H1 (cell line): ENCODE results near the gene DCTN1. TPM values are rescaled to one million over a fixed set of nuclear protein-coding genes. Genes with fewer than 3 reads are reported as not detected.

ENCODE experiments used
- CTCF ChIA-PET: fragments of 300-600 bp; sonication (Branson Sonifier 250); formaldehyde crosslinking; loops from one replicate; lab custom pipeline; 2021; ENCODE audit not compliant: partially characterized antibody; lab: Charles Lee
- POLR2A ChIA-PET: fragments of 300-600 bp; sonication (Branson Sonifier 250); formaldehyde crosslinking; loops from one replicate; lab custom pipeline; 2021; ENCODE audit warnings: inconsistent platforms; ENCODE audit not compliant: partially characterized antibody; lab: Charles Lee
- DNase-seq, 2 experiments: peaks; one replicate each; pipeline versions ENCODE4 v3.0.0 to v3.0.0-alpha.2; 2010 to 2022; ENCODE audit warnings: low spot score in 2 of 2, low read depth in 1 of 2, mixed read lengths in 1 of 2
- FAIRE-seq: peaks from 2 replicates; lab custom pipeline; 2011; peaks lifted over from hg19 to GRCh38; lab: Jason Lieb, UNC
- H2AFZ ChIP-seq: 2 replicates; pipeline ENCODE4 v1.8.1; 2012; ENCODE audit warnings: low read length, inconsistent platforms
- H2AK5ac ChIP-seq: 2 replicates; pipeline ENCODE4 v1.6.1; 2013; ENCODE audit warnings: low read depth, low read length
- H2BK120ac ChIP-seq: replicated peaks from 2 replicates; pipeline ENCODE3; 2013; ENCODE audit warnings: low read depth, low read length, inconsistent platforms
- H2BK12ac ChIP-seq: 2 replicates; pipeline ENCODE4 v1.6.1; 2013; ENCODE audit warnings: low read depth, low read length
- H2BK15ac ChIP-seq: 2 replicates; pipeline ENCODE4 v1.6.1; 2013; ENCODE audit warnings: low read length
- H2BK20ac ChIP-seq: 2 replicates; pipeline ENCODE4 v1.6.1; 2013; ENCODE audit warnings: low read length
- H2BK5ac ChIP-seq: 2 replicates; pipeline ENCODE4 v1.6.1; 2013; ENCODE audit warnings: low read depth, low read length
- H3K14ac ChIP-seq: 2 replicates; pipeline ENCODE4 v1.6.1; 2013; ENCODE audit warnings: inconsistent platforms; ENCODE audit not compliant: insufficient read length
- H3K18ac ChIP-seq: 2 replicates; pipeline ENCODE4 v1.6.1; 2013; ENCODE audit warnings: low read length; ENCODE audit errors: extremely low read depth
- H3K23ac ChIP-seq: 2 replicates; pipeline ENCODE4 v1.6.1; 2013; ENCODE audit warnings: inconsistent platforms; ENCODE audit not compliant: insufficient read length
- H3K23me2 ChIP-seq: 2 replicates; pipeline ENCODE4 v1.6.1; 2013; ENCODE audit warnings: low read depth, low read length
- H3K27ac ChIP-seq: 2 replicates; pipeline ENCODE4 v1.6.1; 2011; ENCODE audit warnings: low read depth, low read length, inconsistent platforms
- H3K27me3 ChIP-seq, 4 experiments: replicated peaks in 1 of 4; 1 replicate in 1 of 4; 2 replicates in 3 of 4; pipeline versions ENCODE4 v1.6.1 to v1.8.1; 2011 to 2013; ENCODE audit warnings: low read length in 3 of 4, mild to moderate bottlenecking in 3 of 4, inconsistent platforms in 2 of 4, mixed read lengths in 2 of 4, moderate library complexity in 1 of 4; ENCODE audit not compliant: control insufficient read depth in 3 of 4, insufficient read depth in 3 of 4; ENCODE audit errors: extremely low read depth in 1 of 4
- H3K36me3 ChIP-seq, 4 experiments: 2 replicates each; pipeline versions ENCODE4 v1.6.1 to v1.8.1; 2011 to 2013; ENCODE audit warnings: mild to moderate bottlenecking in 4 of 4, low read length in 3 of 4, moderate library complexity in 2 of 4, control low read depth in 1 of 4, inconsistent platforms in 1 of 4; ENCODE audit not compliant: insufficient read depth in 4 of 4, control insufficient read depth in 2 of 4
- H3K4ac ChIP-seq: replicated peaks from 2 replicates; pipeline ENCODE3; 2013; ENCODE audit warnings: low read length, low read depth, mixed read lengths, inconsistent platforms; ENCODE audit not compliant: insufficient read length
- H3K4me1 ChIP-seq, 4 experiments: replicated peaks in 1 of 4; 1 replicate in 1 of 4; 2 replicates in 3 of 4; pipeline versions ENCODE4 v1.6.1 to v1.8.1; 2011 to 2013; ENCODE audit warnings: low read length in 3 of 4, inconsistent platforms in 2 of 4, mixed read lengths in 1 of 4; ENCODE audit not compliant: insufficient read depth in 4 of 4, control insufficient read depth in 3 of 4
- H3K4me2 ChIP-seq, 2 experiments: 2 replicates each; pipeline versions ENCODE4 v1.6.1 to v1.8.1; 2011 to 2013; ENCODE audit warnings: low read depth in 2 of 2, low read length in 2 of 2, control low read depth in 1 of 2, inconsistent platforms in 1 of 2, mild to moderate bottlenecking in 1 of 2; ENCODE audit not compliant: insufficient read depth in 1 of 2
- H3K4me3 ChIP-seq, 4 experiments: fragments of 200-600, 300-600 bp in 1 of 4; sonication (generic), shearing (Covaris generic), sonication (Bioruptor Twin) in 1 of 4; 2 replicates each; pipeline versions ENCODE4 v1.5.1 to v1.8.1; 2011 to 2016; ENCODE audit warnings: low read length in 4 of 4, low read depth in 3 of 4, control low read depth in 2 of 4, inconsistent platforms in 2 of 4, mild to moderate bottlenecking in 2 of 4, mixed read lengths in 1 of 4, moderate library complexity in 1 of 4; ENCODE audit not compliant: insufficient read depth in 2 of 4; ENCODE audit errors: extremely low read depth in 1 of 4
- H3K56ac ChIP-seq: replicated peaks from 2 replicates; pipeline ENCODE3; 2013; ENCODE audit warnings: low read depth, mild to moderate bottlenecking, mixed read lengths, low read length, inconsistent platforms; ENCODE audit not compliant: insufficient read length
- H3K79me1 ChIP-seq: 2 replicates; pipeline ENCODE4 v1.6.1; 2013; ENCODE audit warnings: low read depth, low read length, control low read depth
- H3K79me2 ChIP-seq, 2 experiments: 2 replicates each; pipeline versions ENCODE4 v1.6.1 to v1.8.1; 2012 to 2013; ENCODE audit warnings: low read length in 2 of 2, mild to moderate bottlenecking in 2 of 2, inconsistent platforms in 1 of 2; ENCODE audit not compliant: insufficient read depth in 2 of 2, control insufficient read depth in 1 of 2
- H3K9ac ChIP-seq, 4 experiments: replicated peaks in 1 of 4; 1 replicate in 1 of 4; 2 replicates in 3 of 4; pipeline versions ENCODE4 v1.6.1 to v1.8.1; 2011 to 2013; ENCODE audit warnings: low read depth in 3 of 4, low read length in 3 of 4, control low read depth in 2 of 4, mild to moderate bottlenecking in 2 of 4, moderate library complexity in 2 of 4, inconsistent platforms in 1 of 4; ENCODE audit errors: extremely low read depth in 1 of 4
- H3K9me3 ChIP-seq, 2 experiments: 2 replicates each; pipeline versions ENCODE4 v1.6.1 to v1.8.1; 2012 to 2013; ENCODE audit warnings: mild to moderate bottlenecking in 2 of 2, moderate library complexity in 2 of 2, control low read depth in 1 of 2, inconsistent platforms in 1 of 2, low read depth in 1 of 2, low read length in 1 of 2, mixed read lengths in 1 of 2; ENCODE audit not compliant: insufficient read depth in 2 of 2
- H4K20me1 ChIP-seq, 2 experiments: replicated peaks in 1 of 2; 2 replicates each; pipeline versions ENCODE3 to v1.8.1; 2011 to 2013; ENCODE audit warnings: inconsistent platforms in 2 of 2, low read length in 2 of 2, mild to moderate bottlenecking in 1 of 2; ENCODE audit not compliant: insufficient read depth in 2 of 2, control insufficient read depth in 1 of 2
- H4K5ac ChIP-seq: 2 replicates; pipeline ENCODE4 v1.6.1; 2013; ENCODE audit warnings: low read length, low read depth, mixed read lengths, inconsistent platforms; ENCODE audit not compliant: insufficient read length
- H4K8ac ChIP-seq: 2 replicates; pipeline ENCODE4 v1.8.0; 2013; ENCODE audit warnings: mild to moderate bottlenecking, moderate library complexity, low read length, inconsistent platforms; ENCODE audit not compliant: insufficient read depth; ENCODE audit errors: extremely low read depth
- H4K91ac ChIP-seq: replicated peaks from 2 replicates; pipeline ENCODE3; 2013; ENCODE audit warnings: low read length, mixed read lengths, inconsistent platforms; ENCODE audit not compliant: insufficient read length
- CHD1 ChIP-seq: IDR thresholded peaks from 2 replicates; pipeline ENCODE4 v1.6.1; 2012; ENCODE audit warnings: low read depth, low read length, improper control_type of control experiment
- CHD2 ChIP-seq: IDR thresholded peaks from 2 replicates; pipeline ENCODE4 v1.6.1; 2012; ENCODE audit warnings: low read length, improper control_type of control experiment
- CREB1 ChIP-seq: IDR thresholded peaks from 2 replicates; pipeline ENCODE4 v1.6.1; 2012; ENCODE audit warnings: inconsistent platforms
- CTBP2 ChIP-seq: IDR thresholded peaks from 2 replicates; pipeline ENCODE4 v1.7.0; 2011; ENCODE audit warnings: borderline replicate concordance, mild to moderate bottlenecking, moderate library complexity, mixed read lengths, low read length; ENCODE audit not compliant: insufficient read depth, insufficient read length
- EZH2 ChIP-seq: fragments of 200-600 bp; sonication (generic); IDR thresholded peaks from 2 replicates; pipeline ENCODE4 v1.7.1; 2012; ENCODE audit warnings: low read depth, mild to moderate bottlenecking, moderate library complexity, low read length, inconsistent platforms; ENCODE audit not compliant: severe bottlenecking
- HDAC2 ChIP-seq, 2 experiments: fragments of 300-600 bp in 1 of 2; sonication (generic) in 1 of 2; IDR thresholded peaks; 2 replicates each; pipeline ENCODE4 v1.6.1; 2011 to 2012; ENCODE audit warnings: low read depth in 2 of 2, low read length in 2 of 2, mild to moderate bottlenecking in 2 of 2, moderate library complexity in 2 of 2, borderline replicate concordance in 1 of 2, inconsistent platforms in 1 of 2
- JUN ChIP-seq: IDR thresholded peaks from 2 replicates; pipeline ENCODE4 v1.6.1; 2011; ENCODE audit warnings: low read depth, mild to moderate bottlenecking, improper control_type of control experiment, low read length
- JUND ChIP-seq: IDR thresholded peaks from 2 replicates; pipeline ENCODE4 v1.6.1; 2011; ENCODE audit warnings: mild to moderate bottlenecking, improper control_type of control experiment, low read length
- SIRT6 ChIP-seq: IDR thresholded peaks from one replicate; pipeline ENCODE4 v1.7.1; 2012; ENCODE audit warnings: low read length, inconsistent platforms
- SP4 ChIP-seq: IDR thresholded peaks from 2 replicates; pipeline ENCODE4 v1.6.1; 2012; ENCODE audit warnings: low read length, inconsistent platforms
- SUZ12 ChIP-seq: fragments of 200-600 bp; sonication (generic); IDR thresholded peaks from 2 replicates; pipeline ENCODE4 v1.6.1; 2012; ENCODE audit warnings: mild to moderate bottlenecking, inconsistent platforms, low read length, moderate library complexity, mixed read lengths
- YY1 ChIP-seq: IDR thresholded peaks from 2 replicates; pipeline ENCODE4 v1.6.1; 2011; ENCODE audit warnings: low read depth, mild to moderate bottlenecking, low read length
- WGBS, 2 experiments: shearing (Covaris generic) in 1 of 2; methylation state at CpG; one replicate each; pipeline versions ENCODE4 v1.1.6 to v1.1.7; 2013 to 2015; ENCODE audit warnings: low lambda C conversion rate in 2 of 2, mixed read lengths in 2 of 2, inconsistent platforms in 1 of 2, low coverage in 1 of 2, missing lambda C conversion rate in 1 of 2; ENCODE audit not compliant: insufficient replicate concordance in 2 of 2, insufficient coverage in 1 of 2, insufficient read length in 1 of 2; ENCODE audit errors: extremely low coverage in 1 of 2, missing lambda C conversion rate in 1 of 2; 5-methylcytosine and 5-hydroxymethylcytosine counted together
- polyA plus RNA-seq, 7 experiments: library from polyadenylated mRNA; depleted of rRNA in 3 of 7; stranded (reverse) in 5 of 7; unstranded in 2 of 7; fragments of >200 nt in 5 of 7; fragments of 200-250 nt in 2 of 7; gene quantifications; 1 replicate in 5 of 7; 2 replicates in 1 of 7; 4 replicates in 1 of 7; pipeline versions ENCODE4 v1.2.1 to v1.2.3, GENCODE V29; 2011 to 2013; ENCODE audit warnings: missing spikeins in 2 of 7, mixed read lengths in 2 of 7
- total RNA-seq: library from RNA; stranded (reverse); fragmentation: NEBNext Ultra II Directional; extraction: Animal tissue kit (Norgen Biotek cat#: 25700); gene quantifications from 2 replicates; pipeline ENCODE4 v1.2.1, GENCODE V29; 2021

The DCTN1 gene
- total and polyA plus RNA-seq, 2 of the 8 experiments (the other 6 are each of a cell fraction or from before 2014, with no cell fraction given), result 105 to 162 TPM

DNA sequence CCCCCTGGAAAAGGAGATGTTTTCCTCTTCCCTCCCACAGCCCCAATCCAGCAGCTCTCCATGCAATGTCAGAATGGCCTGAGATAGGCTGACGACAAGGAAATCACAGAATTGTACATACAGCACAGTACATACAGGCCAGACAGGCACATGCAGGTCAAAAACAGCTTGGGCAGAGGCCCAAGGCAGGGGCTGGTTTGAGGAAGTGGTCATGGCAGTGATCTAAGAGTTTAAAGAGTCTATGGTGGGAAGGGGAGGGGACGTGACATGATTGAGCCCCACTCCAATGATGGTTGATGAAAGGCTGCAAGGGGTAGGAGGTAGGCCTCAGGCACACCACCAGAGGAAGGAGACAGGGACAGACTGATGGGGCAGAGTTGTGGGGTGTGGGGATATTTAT is 4.3 kb downstream of the DCTN1 start:
- CTCF ChIA-PET, result interaction anchor here (1.0 to 3.5 kb wide), 4 partner anchors 16 to 41 kb away, joined by 3 to 13 read pairs (median 6); no protein-coding TSS in a partner anchor
- no peak overlapping the region for H3K18ac ChIP-seq

More for the DNA sequence above, 4.3 kb downstream of the DCTN1 start:
- Histone ChIP-seq H2BK12ac (no peak overlapping the region), H2BK120ac (no peak overlapping the region), H3K23me2 (peaks cover 5% of the 10 kb centered on the region), H3K23ac (no peak overlapping the region), H4K91ac (no peak overlapping the region), H3K56ac (no peak overlapping the region), H3K27ac (no peak overlapping the region), H3K36me3 (peaks cover 3 to 24% (median 15%) of the 10 kb centered on the region in 4 experiments), H3K27me3 (no peaks in the 10 kb centered on the region)
- no peak for DNase-seq
- 73% methylated on average over 2 of the region's 2 CpGs; no CpG with 5 or more reads in 1 of the 2 experiments for WGBS, 2 experiments
- TF ChIP-seq JUN, result no peak
- TF ChIP-seq SIRT6, result no peak
- TF ChIP-seq HDAC2 (IDR thresholded peaks at IDR 0.05; ENCODE audit: borderline replicate concordance in 1 of 2, low read depth in 2 of 2, low read length in 2 of 2), result no peak
- no peak for TF ChIP-seq CHD2
- TF ChIP-seq CTBP2, result no peak
- no peak for TF ChIP-seq JUND
- no peak for TF ChIP-seq YY1
- TF ChIP-seq CREB1, result no peak
- TF ChIP-seq SP4, result no peak
- TF ChIP-seq SUZ12, result no peak
- no peak for TF ChIP-seq EZH2
- no peak for TF ChIP-seq CHD1
- TF ChIP-seq, all 59 proteins: peak for 0
- Histone ChIP-seq H3K4me1 (peaks cover 9 to 30% (median 19%) of the 10 kb centered on the region in 4 experiments), H3K9me3 (no peaks in the 10 kb centered on the region), H4K5ac (no peak overlapping the region), H3K9ac (no peak overlapping the region), H4K20me1 (peaks cover 15 to 28% of the 10 kb centered on the region in 2 experiments), H2BK5ac (no peak overlapping the region), H2AFZ (no peak overlapping the region), H3K14ac (no peak overlapping the region), H3K4ac (no peak overlapping the region), H4K8ac (no peak overlapping the region), H3K79me1 (peaks cover 33% of the 10 kb centered on the region), H3K79me2 (peaks cover 4 to 46% of the 10 kb centered on the region in 2 experiments), H3K4me2 (no peak overlapping the region), H3K4me3 (no peak overlapping the region), H2AK5ac (no peak overlapping the region), H2BK20ac (no peak overlapping the region), H2BK15ac (no peak overlapping the region)
- FAIRE-seq, result no peak
- POLR2A ChIA-PET, result interaction anchor here (1.1 to 1.5 kb wide), 2 partner anchors 13 to 24 kb away, joined by 3 read pairs; no protein-coding TSS in a partner anchor
